ENCODE measurements around the gene MACROD2.
"Not testable (repeated sequence)": the region's sequence is repeated elsewhere in the genome, so short reads cannot be mapped to it uniquely, and the experiment has no call there.

MACROD2 gene

DNA sequence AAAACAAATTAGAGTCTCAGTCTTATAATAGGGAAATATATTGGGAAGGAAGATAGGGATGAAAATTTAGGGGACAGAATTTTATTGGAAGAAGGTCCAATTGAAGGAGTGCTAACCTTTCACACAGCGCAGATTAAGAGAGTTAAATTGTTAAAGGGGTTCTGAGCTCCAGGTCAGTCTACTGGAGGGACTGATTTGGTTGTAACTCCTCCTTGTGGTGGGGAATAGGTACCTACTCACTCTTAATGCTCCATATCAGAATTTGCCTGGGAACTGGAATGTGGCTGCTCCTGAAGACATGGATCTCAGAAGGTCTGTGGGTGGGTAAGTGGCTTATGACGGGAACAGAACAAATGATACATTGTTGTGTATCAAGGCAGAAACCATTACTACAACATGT, 198.6 kb downstream of the MACROD2 start:
- no peak for DNase-seq

DNA sequence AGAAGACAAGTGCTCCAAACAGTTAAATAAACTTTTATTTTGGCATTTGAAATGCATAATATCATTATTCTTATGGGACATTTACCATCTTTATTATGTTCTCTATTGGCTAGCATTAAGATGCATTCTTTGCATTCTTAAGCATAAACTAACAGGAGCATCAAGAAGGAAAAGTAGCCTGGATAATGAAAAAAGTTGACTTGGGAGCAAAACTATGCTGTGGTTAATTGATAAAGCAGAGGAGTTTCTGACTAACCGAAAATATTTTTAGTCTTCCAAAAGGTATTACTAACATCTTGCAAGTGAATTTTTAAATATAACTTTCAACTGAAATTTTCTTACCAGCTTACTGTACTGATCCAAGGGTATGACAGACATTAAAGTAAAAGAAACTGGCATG, 201.8 kb downstream of the MACROD2 start:
- no peak for DNase-seq

DNA sequence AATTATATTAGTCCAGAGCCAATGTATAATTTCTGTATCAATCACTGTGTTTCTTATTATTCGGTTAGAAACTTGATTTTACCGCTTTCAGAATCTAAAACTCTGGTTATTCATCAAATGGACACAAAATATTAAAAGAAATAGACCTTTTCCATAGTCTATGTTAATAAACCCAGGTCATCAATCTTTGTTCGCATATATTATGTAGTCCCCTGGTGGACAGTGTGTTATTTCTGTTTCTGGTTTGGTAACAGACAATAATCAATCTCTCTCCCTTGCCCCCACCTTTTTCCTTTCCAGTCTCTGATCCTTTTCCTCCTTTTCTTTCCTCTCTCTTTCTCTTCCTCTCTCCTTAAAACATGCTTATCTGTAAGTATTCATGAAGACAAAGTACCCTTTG, 203.1 kb downstream of the MACROD2 start:
- DNase-seq, result no peak

DNA sequence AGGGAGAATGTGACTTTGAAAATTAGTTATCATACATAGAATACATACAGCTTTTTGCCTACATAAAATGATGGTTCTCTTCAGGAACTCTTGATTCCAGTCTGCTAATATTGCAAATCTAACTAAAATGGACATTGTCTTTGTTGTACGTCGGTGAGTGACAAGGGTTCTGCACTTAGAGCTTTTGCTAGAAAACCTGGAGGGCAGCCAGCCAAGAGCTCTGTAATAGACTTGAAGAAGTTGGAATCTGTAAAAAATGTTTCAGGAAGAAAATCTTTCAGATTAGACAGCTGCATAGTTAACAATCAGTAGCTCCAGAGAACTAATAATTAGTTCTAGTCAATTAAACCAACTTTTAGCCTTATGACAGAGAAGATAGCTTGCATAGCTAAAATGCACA, 203.8 kb downstream of the MACROD2 start:
- DNase-seq, result no peak

DNA sequence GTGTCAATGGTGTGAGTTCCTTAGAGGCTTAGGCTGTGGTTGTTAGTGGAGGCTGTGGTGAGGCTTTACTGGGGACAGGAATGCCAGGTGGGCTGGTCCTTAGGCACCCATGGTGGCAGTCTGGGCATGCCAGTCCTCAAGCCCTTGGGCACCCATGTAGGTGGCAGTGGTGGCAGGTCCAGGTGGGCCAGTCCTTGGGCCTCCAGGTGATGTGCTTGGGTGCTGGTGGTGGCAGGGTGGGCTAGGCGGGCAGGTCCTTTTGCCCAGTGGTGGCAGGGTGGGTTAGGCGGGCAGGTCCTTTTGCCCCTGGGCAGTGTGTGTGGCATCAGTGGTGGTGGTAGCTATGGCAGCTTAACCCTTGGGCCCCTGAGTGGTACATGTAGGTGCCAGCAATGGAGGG, 208.3 kb downstream of the MACROD2 start:
- no peak for DNase-seq

DNA sequence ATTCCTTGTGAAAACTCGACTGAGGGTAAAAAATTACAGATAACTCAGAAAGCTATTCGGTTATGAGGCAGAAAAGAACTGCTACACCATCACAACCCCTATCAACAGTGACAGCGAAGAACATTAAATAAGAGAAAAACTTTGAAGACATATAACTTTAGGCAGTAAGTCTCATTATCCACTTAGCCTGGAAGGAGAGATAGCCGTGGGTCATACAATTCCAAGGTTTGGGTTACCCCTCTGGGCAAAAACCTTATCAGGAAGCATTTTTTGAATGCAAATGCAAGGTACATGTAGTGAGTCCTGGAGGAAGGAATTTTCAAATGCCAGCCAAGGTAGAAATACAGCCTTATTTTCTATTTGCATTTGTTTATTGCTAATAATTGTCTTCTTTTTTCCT, 212.3 kb downstream of the MACROD2 start:
- no peak for DNase-seq

DNA sequence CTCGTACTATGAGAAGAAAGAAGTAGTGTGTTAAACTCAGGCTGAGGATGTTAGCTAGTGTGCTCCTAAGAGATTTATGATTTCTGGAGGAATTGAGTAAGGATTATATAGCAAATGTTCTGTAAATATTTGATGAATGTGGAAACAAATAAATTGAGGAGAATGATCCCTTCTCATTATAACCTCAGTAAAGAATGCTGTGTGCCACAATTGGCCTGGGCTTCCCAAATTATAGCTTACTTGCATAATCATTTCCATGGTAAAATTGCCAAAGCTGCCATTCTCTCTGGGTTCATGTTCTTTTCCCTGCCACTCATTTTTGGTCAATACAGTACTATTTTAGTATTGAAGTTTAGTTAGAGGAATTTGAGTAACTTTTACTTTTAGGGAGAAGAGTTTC, 213.6 kb downstream of the MACROD2 start:
- no peak for DNase-seq

DNA sequence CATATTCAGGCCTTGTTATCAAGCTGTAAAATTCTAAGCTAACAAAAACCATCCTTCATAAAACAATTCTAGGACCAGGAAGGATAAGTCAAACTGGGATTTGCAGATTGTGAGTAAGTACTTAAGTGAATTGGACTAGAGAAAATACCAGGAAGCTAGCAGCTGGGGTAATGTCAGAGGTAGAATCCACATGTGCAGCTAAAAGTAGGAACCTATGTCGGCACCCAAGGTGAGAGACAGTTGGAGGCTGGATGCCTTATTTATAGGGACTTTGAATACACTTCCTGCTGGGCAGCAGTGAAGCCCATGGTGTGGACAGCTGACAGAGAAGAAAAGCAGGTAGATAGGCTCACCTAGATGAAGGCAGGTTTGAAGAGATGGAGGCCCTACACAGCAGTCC, 214.8 kb downstream of the MACROD2 start:
- no peak for DNase-seq

DNA sequence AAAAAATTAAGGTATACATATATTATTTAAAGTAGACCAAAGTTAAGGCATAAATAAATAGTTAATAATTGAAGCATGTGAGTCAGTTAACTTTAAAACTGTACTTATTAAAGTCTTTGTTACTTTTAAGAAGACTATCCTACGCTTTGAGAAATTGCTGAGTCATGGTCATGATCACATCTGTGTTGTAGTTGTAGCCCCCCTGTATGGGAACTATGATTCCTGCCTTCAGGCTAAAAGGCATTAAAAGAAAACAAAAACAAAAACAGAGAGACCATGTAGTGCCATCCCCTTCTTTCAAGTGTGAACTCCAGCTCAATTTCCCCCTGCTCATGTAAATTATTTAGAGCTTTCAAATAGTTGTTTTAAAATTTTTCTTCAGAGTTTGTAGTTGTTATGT, 218.7 kb downstream of the MACROD2 start:
- DNase-seq, result no peak

DNA sequence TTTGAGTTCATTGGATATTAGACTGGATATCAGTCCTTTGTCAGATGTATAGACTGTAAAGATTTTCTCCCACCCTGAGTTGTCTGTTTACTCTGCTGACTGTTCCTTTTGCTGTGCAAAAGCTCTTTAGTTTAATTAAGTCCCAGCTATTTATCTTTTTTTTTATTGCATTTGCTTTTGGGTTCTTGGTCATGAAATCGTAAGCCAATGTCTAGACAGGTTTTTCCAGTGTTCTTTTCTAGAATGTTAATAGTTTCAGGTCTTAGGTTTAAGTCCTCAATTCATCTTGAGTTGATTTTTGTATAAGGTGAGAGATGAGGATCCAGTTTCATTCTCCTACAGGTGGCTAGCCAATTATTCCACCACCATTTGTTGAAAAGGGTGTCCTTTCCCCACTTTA, 220.6 kb downstream of the MACROD2 start:
- not testable (repeated sequence) for DNase-seq

DNA sequence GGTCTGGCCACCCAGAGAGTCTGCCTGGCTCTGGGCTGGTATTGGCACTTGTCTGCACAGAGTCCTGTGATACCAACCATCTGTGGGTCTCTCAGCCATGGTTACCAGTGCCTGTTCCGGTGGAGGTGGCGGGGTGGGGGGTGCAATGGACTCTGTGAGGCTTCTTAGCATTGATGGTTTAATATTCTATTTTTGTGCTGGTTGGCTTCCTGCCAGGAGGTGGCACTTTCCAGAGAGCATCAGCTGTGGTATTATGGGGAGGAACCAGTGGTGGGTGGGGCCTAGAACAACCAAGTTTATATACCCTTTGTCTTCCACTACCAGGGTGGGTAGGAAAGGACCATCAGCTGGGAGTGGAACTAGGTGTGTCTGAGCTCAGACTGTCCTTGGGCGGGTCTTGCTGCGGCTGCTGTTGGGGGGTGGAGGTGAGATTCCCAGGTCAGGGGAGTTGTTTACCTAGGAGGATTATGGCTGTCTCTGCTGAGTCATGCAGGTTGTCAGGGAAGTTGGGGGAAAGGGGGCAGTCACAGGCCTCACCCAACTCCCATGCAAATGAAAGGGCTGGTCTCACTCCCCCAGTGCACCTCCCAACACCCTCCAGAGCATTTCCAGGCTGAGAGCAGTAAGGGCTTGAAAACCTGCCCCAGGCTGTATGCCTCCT, 224.6 kb downstream of the MACROD2 start:
- DNase-seq, result no peak

DNA sequence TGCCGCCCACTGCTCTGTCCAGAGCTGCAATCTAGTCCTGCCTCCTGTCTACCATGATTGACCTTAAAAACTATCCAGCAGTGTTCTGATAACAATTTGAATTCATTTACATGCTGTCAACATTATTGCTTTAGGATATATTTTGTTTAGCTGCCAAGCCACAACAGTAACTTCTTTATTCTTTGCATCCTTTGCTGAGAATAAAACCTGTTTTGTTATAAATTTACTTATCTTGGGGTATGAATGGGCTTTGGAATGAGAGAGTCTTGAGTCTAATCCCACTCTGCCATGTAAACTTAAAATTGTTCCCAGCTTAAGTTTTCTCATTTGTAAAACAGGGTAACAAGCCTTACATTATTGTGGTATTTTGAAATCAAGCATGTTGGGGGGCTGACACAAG, 225.7 kb downstream of the MACROD2 start:
- DNase-seq, result no peak

DNA sequence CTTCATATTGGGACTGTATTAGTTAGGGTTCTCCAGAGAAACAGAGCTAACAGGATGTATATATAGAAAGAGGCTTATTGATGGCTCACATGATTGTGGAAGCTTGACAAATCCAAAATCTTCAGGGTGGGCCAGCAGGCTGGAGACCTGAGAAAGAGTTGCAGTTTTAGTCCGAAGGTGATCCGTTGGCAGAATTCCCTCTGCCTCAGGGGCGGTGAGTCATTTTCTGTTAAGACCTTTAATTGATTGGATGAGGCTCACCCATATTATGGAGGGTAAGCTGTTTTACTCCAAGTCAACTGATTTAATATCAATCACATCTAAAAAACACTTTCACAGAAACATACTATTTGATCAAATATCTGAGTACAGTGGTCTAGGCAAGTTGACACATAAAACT, 228.5 kb downstream of the MACROD2 start:
- no peak for DNase-seq

DNA sequence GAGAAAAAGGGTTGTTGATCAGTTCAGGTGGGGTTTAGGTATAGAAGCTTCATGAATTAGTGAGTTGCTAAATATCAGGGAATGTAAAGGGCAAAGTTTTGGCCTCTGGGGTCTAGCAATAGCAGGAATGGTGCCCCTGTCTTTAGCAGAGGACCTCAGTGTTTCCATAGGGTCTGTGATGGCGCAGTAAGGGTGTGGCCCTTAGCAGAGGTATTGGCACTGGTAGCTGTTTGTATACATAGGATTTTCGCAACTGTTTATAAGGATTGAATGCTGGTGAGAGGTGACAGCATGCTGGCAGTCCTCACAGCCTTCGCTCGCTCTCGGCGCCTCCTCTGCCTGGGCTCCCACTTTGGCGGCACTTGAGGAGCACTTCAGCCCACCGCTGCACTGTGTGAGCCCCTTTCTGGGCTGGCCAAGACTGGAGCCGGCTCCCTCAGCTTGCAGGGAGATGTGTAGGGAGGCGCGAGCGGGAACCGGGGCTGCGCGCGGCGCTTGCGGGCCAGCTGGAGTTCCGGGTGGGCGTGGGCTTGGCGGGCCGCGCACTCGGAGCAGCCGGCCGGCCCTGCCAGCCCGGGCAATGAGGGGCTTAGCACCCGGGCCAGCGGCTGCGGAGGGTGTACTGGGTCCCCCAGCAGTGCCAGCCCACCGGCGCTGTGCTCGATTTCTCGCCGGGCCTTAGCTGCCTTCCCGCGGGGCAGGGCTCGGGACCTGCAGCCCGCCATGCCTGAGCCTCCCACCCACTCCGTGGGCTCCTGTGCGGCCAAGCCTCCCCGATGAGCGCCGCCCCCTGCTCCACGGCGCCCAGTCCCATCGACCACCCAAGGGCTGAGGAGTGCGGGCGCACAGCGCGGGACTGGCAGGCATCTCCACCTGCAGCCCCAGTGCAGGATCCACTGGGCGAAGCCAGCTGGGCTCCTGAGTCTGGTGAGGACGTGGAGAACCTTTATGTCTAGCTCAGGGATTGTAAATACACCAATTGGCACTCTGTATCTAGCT, 231.0 kb downstream of the MACROD2 start:
- DNase-seq, result not testable (repeated sequence)

DNA sequence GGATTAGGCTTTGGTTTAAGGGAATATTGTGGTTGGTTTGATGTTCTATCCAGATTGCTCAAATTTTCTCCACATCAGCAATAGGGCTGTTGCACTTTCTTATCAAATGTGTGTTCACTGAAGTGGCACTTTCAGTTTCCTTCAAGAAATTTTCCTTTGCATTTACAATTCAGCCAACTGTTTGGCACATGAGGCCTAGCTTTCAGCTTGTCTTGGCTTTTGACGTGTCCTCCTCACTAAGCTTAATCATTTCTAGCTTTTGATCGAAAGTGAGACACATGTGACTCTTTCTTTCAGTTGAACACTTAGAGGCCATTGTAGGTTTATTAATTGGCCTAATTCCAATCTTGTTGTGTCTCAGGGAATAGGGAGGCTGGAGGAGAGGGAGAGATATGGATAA, 237.3 kb downstream of the MACROD2 start:
- no peak for DNase-seq

DNA sequence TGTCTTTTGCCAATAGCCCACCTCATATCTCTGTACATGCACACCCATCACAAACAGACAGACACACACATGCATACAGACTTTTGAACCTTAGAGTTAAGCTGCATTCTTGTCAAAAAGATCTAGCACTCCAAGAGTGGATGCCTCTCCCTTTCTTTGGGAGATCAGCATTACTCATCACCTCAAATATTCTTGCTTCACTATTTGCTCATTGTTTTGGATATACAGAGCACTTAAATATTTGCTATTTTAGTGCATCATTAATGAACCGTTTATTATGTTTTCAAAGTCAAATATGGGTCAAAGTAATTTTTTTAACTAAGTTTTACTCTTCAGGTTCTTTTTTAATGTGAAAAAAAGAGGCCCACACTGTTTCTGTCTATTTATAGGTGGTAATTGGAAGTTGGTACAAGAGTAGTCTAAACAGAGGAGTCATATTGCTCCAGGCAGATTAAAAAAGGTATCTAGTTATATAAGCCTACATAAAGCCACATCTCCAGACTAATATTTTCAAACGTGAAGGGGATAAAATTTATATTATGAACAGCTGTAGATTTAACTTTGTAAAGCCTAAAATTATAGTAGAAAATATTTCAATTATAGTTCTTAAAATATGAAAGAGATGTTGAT, 239.5 kb downstream of the MACROD2 start:
- DNase-seq, result no peak

DNA sequence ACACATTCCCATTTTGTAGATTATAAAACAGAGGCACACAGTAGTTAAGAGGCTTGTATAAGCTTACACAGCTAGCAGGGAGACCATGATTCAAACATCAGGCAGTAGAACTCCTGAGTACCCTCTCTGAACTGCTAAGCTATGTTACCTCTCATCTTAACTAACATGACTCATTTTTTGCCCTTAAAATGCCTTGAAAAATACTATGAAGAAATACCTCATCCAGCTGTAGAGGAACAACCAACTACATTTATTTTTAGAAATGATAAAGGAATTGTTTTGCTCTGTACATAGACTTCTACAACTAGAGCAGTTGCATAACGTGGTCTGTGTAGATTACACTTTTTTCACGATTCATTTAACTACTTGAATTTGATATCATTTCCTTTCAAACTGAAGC, 240.0 kb downstream of the MACROD2 start:
- DNase-seq, result no peak

DNA sequence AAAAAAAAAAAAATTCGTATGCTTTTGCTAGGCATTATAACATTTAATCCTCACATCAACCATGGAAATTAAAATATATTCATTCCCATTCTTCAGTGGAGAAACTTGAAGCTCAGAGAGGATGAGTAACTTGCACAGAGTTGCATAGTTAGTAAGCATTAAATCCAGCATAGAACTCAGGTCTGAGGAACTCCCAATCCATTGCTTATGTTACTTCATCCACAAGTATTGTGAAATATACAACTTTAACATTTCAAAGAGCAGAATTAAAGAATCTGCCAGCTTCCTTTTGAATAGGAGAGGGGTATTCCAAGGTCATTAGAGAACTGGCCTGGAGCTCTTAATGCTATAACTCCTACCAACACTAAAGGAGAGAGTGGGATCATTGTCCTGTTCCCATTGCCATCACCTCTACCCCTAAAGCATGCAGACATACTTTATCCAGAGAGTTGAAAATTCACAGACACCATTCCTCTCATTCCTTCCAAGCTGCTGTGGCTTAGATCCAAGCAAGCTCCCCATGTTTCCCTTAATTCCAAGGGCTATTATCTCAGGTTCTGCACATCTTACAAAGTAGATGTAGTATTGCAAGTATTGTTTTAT, 250.2 kb downstream of the MACROD2 start:
- no peak for DNase-seq

DNA sequence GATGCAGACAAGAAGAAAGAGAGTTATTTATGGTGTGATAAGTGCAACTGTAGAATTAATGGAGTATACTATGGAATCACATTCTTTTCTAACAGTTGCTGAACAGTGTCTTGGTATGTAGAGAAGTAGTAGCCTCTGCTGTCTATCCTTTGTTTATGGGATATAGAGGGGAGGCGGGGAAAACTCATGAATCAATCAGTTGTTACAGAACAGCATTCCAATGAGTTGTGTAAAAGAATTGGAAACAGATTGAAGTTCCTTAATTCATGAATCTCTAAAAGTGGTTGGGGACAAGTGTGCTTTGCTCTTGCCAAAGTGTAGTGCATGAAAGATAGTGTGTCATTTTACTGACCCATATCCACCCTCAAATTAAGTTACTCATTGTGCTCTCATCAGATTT, 264.4 kb downstream of the MACROD2 start:
- no peak for DNase-seq

DNA sequence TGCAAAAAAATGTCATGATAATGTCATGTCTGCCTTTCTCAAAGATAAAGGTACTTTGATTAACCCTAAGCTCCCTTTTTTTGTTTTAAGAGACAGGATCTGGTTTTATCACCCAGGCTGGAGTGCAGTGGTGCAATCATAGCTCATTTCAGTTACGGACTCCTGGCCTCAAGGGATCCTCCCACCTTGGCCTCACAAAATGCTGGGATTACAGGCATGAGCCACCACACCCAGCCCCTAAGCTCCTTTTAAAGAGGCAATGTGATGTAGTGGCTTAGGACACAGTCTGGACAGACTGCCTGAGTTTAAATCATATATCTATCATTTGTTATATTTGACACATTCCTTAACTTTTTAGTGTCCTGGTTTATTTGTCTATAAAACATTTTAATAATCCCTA, 265.1 kb downstream of the MACROD2 start:
- no peak for DNase-seq

DNA sequence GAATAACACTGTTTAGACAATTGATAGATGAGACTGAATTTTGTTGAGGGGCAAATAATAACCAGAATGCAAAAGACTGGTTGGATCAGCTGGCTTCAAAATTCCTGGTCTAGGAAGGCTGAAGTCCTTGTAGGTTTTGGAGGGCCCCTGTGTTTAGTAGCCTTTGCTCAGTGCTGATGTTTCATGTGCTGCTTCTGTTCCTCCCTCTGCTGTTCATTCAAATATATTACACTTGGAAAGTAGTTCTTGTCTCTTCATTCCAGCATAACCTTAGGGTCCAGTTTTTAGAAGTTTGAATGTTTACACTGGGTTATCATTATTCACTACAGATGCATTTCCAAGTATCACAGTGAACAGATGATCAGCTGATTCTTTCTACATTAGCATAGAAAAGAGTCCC, 269.6 kb downstream of the MACROD2 start:
- DNase-seq, result no peak

DNA sequence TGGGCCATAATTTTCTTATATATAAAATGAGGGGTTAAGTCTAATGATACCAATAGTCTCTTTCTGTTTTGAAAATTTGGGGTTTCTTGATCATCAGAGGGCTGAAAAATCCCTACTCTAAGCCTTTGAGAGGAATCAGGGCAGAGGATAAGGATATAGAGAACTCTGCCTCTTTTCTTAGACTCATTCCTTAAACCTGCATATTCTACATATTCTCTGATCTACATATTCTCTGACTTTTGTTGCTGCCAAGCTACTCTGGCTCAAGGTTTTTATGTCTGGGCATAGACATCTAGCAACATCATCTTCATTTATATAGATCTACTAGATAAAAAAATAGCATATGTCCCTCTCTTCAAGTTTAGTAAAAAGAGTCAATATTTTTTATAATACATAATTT, 270.9 kb downstream of the MACROD2 start:
- no peak for DNase-seq

DNA sequence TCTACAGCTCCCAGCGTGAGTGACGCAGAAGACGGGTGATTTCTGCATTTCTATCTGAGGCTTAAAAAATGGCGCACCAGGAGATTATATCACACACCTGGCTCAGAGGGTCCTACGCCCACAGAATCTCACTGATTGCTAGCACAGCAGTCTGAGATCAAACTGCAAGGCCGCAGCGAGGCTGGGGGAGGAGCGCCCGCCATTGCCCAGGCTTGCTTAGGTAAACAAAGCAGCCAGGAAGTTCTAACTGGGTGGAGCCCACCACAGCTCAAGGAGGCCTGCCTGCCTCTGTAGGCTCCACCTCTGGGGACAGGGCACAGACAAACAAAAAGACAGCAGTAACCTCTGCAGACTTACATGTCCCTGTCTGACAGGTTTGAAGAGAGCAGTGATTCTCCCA, 275.4 kb downstream of the MACROD2 start:
- not testable (repeated sequence) for DNase-seq
